ENCODE results near the gene KRTAP20-2. TPM values are rescaled to one million over a fixed set of nuclear protein-coding genes. Genes with fewer than 3 reads are reported as not detected.

KRTAP20-2 gene
- not detected for total RNA-seq

GRCh38 chr21:30634906-30635305 is at the start of gene KRTAP20-2:
Gene KRTAP20-2 (plus strand): TSS chr21:30635206. CDS start chr21:30635264, 58 bp downstream.
- Histone ChIP-seq H3K36me3 (no peaks in the 10 kb centered on the region), H3K4me3 (no peak within 1 kb of the TSS), H3K27ac (no peak within 1 kb of the TSS), H3K4me1 (no peaks in the 10 kb centered on the region), H3K27me3 (no peaks in the 10 kb centered on the region), H3K9me3 (no peaks in the 10 kb centered on the region)
- intact Hi-C loops (cut with DNase I; ENCODE audit: low total_unique reads): no loop called here
- TF ChIP-seq POLR2A (IDR thresholded peaks at IDR 0.05): no peak
- TF ChIP-seq CTCF (IDR thresholded peaks at IDR 0.05): no peak
- DNase-seq: no peak

GRCh38 chr21:30590297-30590696 is 44.7 kb upstream of the KRTAP20-2 start, which contains the start of gene KRTAP22-2:
Gene KRTAP22-2 (minus strand): TSS chr21:30590397.
- intact Hi-C loops (cut with DNase I; ENCODE audit: low total_unique reads): no loop called here
- DNase-seq: no peak
- no peaks in the 10 kb centered on the region for H3K27me3 ChIP-seq

GRCh38 chr21:30592140-30592539 is 42.9 kb upstream of the KRTAP20-2 start, which contains the start of gene KRTAP6-3:
Gene KRTAP6-3 (plus strand): TSS chr21:30592440. CDS start chr21:30592446, 6 bp downstream.
- Histone ChIP-seq H3K27ac (no peak within 1 kb of the TSS), H3K4me3 (no peak within 1 kb of the TSS), H3K9me3 (no peaks in the 10 kb centered on the region), H3K27me3 (no peaks in the 10 kb centered on the region), H3K4me1 (no peaks in the 10 kb centered on the region), H3K36me3 (no peaks in the 10 kb centered on the region)
- TF ChIP-seq CTCF (IDR thresholded peaks at IDR 0.05): no peak
- TF ChIP-seq POLR2A (IDR thresholded peaks at IDR 0.05): no peak
- DNase-seq: no peak
- intact Hi-C loops (cut with DNase I; ENCODE audit: low total_unique reads): no loop called here

More at GRCh38 chr21:30590297-30590696, 44.7 kb upstream of the KRTAP20-2 start, which contains the start of gene KRTAP22-2:
- Histone ChIP-seq H3K4me3 (no peak within 1 kb of the TSS), H3K9me3 (no peaks in the 10 kb centered on the region), H3K27ac (no peak within 1 kb of the TSS), H3K4me1 (no peaks in the 10 kb centered on the region), H3K36me3 (no peaks in the 10 kb centered on the region)
- TF ChIP-seq CTCF (IDR thresholded peaks at IDR 0.05): no peak
- TF ChIP-seq POLR2A (IDR thresholded peaks at IDR 0.05): no peak

GRCh38 chr21:30598802-30599201 is 36.2 kb upstream of the KRTAP20-2 start, which contains the start of gene KRTAP6-2:
Gene KRTAP6-2 (minus strand): TSS chr21:30598902. CDS start chr21:30598874, 28 bp downstream.
- Histone ChIP-seq H3K36me3 (no peaks in the 10 kb centered on the region), H3K27me3 (no peaks in the 10 kb centered on the region), H3K9me3 (no peaks in the 10 kb centered on the region), H3K4me1 (no peaks in the 10 kb centered on the region), H3K4me3 (no peak within 1 kb of the TSS), H3K27ac (no peak within 1 kb of the TSS)
- intact Hi-C loops (cut with DNase I; ENCODE audit: low total_unique reads): no loop called here
- DNase-seq: no peak
- TF ChIP-seq POLR2A (IDR thresholded peaks at IDR 0.05) (no peak), CTCF (IDR thresholded peaks at IDR 0.05) (no peak)

GRCh38 chr21:30600787-30601186 is 34.2 kb upstream of the KRTAP20-2 start, which contains the start of gene KRTAP22-1:
Gene KRTAP22-1 (plus strand): TSS chr21:30601087.
- Histone ChIP-seq H3K27me3 (no peaks in the 10 kb centered on the region), H3K27ac (no peak within 1 kb of the TSS), H3K4me1 (no peaks in the 10 kb centered on the region), H3K4me3 (no peak within 1 kb of the TSS), H3K36me3 (no peaks in the 10 kb centered on the region), H3K9me3 (no peaks in the 10 kb centered on the region)
- no peak for DNase-seq
- intact Hi-C loops (cut with DNase I; ENCODE audit: low total_unique reads): no loop called here
- TF ChIP-seq POLR2A (IDR thresholded peaks at IDR 0.05) (no peak), CTCF (IDR thresholded peaks at IDR 0.05) (no peak)

Measured in uterus (tissue), 4 donors.